GM12878 (cell line): ENCODE measurements around the gene ZNF385D.

Experiments
- BACH1 ChIP-seq: fragments of 450-650 bp; IDR thresholded peaks from 2 replicates; pipeline ENCODE4 v1.6.1; 2017; ENCODE audit warnings: mild to moderate bottlenecking, borderline replicate concordance
- FOXK2 ChIP-seq: fragments of 450-650 bp; IDR thresholded peaks from 2 replicates; pipeline ENCODE4 v1.6.1; 2017; ENCODE audit warnings: mild to moderate bottlenecking, moderate library complexity
- NR2C2 ChIP-seq: IDR thresholded peaks from 2 replicates; pipeline ENCODE4 v1.6.1; 2011; ENCODE audit warnings: borderline replicate concordance, low read depth; ENCODE audit not compliant: control insufficient read depth, insufficient read length
- SRF ChIP-seq, 2 experiments: IDR thresholded peaks; 2 replicates each; pipeline ENCODE4 v1.6.1; 2011; ENCODE audit warnings: low read depth in 2 of 2, low read length in 2 of 2, mild to moderate bottlenecking in 1 of 2, moderate library complexity in 1 of 2
- SUZ12 ChIP-seq: fragments of 200-600 bp; sonication (generic); IDR thresholded peaks from one replicate; pipeline ENCODE4 v1.6.1; 2018; ENCODE audit warnings: antibody characterized with exemption, mild to moderate bottlenecking; ENCODE audit not compliant: unreplicated experiment
- ZBTB33 ChIP-seq: fragments of 450-650 bp; IDR thresholded peaks from 2 replicates; pipeline ENCODE4 v1.6.1; 2017; ENCODE audit warnings: mild to moderate bottlenecking
- TF ChIP-seq, protein P1 (sequence below), 3 experiments: IDR thresholded peaks in 2 of 3; conservative IDR thresholded peaks in 1 of 3; 2 replicates each; pipeline ENCODE4 v1.5.1; 2011; ENCODE audit warnings: low read depth in 3 of 3, low read length in 3 of 3, mild to moderate bottlenecking in 3 of 3, control low read depth in 2 of 3, moderate library complexity in 2 of 3, inconsistent platforms in 1 of 3, mixed read lengths in 1 of 3; ENCODE audit not compliant: control insufficient read depth in 2 of 3, insufficient read depth in 1 of 3; ENCODE audit errors: extremely low read depth in 1 of 3

- TF ChIP-seq, protein P1, sequence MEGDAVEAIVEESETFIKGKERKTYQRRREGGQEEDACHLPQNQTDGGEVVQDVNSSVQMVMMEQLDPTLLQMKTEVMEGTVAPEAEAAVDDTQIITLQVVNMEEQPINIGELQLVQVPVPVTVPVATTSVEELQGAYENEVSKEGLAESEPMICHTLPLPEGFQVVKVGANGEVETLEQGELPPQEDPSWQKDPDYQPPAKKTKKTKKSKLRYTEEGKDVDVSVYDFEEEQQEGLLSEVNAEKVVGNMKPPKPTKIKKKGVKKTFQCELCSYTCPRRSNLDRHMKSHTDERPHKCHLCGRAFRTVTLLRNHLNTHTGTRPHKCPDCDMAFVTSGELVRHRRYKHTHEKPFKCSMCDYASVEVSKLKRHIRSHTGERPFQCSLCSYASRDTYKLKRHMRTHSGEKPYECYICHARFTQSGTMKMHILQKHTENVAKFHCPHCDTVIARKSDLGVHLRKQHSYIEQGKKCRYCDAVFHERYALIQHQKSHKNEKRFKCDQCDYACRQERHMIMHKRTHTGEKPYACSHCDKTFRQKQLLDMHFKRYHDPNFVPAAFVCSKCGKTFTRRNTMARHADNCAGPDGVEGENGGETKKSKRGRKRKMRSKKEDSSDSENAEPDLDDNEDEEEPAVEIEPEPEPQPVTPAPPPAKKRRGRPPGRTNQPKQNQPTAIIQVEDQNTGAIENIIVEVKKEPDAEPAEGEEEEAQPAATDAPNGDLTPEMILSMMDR (IDR thresholded peaks at IDR 0.05 in 2 of 3, conservative IDR thresholded peaks at IDR 0.05 in 1 of 3; ENCODE audit: control insufficient read depth in 2 of 3, extremely low read depth in 1 of 3, insufficient read depth in 1 of 3, low read depth in 3 of 3, low read length in 3 of 3), result no peak
- TF ChIP-seq NR2C2 (no peak), SUZ12 (no peak), SRF (IDR thresholded peaks at IDR 0.05; ENCODE audit: low read depth in 2 of 2, low read length in 2 of 2) (no peak), BACH1 (no peak), ZBTB33 (no peak), FOXK2 (no peak)
These were observed 77.6 kb downstream of the ZNF385D start for GRCh38 chr3:21673393-21673792.
